ENCODE results near the gene FAM83D.

DNA sequence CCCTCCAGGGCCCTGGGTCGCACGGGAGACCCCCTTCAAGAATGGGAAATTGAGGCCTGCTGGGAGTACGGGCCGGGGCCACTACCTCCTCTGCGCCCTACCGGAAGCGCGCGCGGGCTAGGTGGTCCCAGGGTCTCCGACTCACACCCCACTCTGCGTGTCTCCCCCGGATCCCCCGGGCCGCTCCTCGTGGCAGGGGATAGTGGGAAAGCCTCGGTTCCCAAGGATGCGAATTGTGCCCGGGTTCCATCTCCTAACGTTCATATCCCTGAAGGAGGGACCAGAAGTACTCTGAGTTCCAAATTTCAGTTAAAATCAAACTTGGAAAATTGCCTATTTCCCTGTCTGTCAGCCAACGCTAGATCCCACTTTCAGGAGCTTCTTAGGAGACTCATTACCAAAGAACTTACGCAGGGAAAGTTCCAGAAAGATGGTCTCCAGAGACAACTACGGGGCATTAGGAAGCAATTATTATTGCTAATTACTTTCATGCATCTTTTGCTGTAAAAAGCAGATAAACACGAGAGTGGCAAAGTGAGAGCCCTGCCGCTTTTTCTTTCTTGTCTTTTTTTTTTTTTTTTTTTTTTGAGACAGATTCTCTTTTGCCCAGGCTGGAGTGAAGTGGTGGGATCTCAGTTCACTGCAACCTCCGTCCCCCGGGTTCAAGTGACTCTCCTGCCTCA lies 858 bp downstream of the FAM83D start:
- TF ChIP-seq POLR2A (IDR thresholded peaks at IDR 0.05; ENCODE audit: low read depth), result no peak
- TF ChIP-seq, protein P1, sequence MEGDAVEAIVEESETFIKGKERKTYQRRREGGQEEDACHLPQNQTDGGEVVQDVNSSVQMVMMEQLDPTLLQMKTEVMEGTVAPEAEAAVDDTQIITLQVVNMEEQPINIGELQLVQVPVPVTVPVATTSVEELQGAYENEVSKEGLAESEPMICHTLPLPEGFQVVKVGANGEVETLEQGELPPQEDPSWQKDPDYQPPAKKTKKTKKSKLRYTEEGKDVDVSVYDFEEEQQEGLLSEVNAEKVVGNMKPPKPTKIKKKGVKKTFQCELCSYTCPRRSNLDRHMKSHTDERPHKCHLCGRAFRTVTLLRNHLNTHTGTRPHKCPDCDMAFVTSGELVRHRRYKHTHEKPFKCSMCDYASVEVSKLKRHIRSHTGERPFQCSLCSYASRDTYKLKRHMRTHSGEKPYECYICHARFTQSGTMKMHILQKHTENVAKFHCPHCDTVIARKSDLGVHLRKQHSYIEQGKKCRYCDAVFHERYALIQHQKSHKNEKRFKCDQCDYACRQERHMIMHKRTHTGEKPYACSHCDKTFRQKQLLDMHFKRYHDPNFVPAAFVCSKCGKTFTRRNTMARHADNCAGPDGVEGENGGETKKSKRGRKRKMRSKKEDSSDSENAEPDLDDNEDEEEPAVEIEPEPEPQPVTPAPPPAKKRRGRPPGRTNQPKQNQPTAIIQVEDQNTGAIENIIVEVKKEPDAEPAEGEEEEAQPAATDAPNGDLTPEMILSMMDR (IDR thresholded peaks at IDR 0.05), result no peak
- TF ChIP-seq EP300 (IDR thresholded peaks at IDR 0.05), result no peak

Data from esophagus muscularis mucosa (tissue), 4 donors.